A549 (cell line): ENCODE data around the gene DTNB. TPM values are rescaled to one million over a fixed set of nuclear protein-coding genes. Genes with fewer than 3 reads are reported as not detected.

ENCODE experiments used
- ATAC-seq, 2 experiments: fragments of 200-7000 bp in 1 of 2; fragments of >200 bp in 1 of 2; cut with Nextera tagmentation in 1 of 2; cut with Tn5 transposase in 1 of 2; 3 replicates each; pipeline versions ENCODE4 v1.8.0 to v1.9.1; 2018 to 2020; ENCODE audit warnings: mild to moderate bottlenecking in 1 of 2, moderate library complexity in 1 of 2
- CTCF ChIA-PET: fragments of 300-600 bp; sonication (Branson Sonifier 250); formaldehyde crosslinking; extraction: SDS; loops from one replicate; lab custom pipeline; 2021; ENCODE audit warnings: antibody characterized with exemption, inconsistent platforms; lab: Yijun Ruan, JAX
- POLR2A ChIA-PET: fragments of 350-600 bp; formaldehyde crosslinking; extraction: SDS; loops from one replicate; lab custom pipeline; 2021; ENCODE audit warnings: antibody characterized with exemption, inconsistent platforms; lab: Yijun Ruan, JAX
- DNase-seq, 2 experiments: peaks; one replicate each; pipeline versions ENCODE4 v3.0.0 to v3.0.0-alpha.2; 2011 to 2016; ENCODE audit warnings: low read depth in 1 of 2, low spot score in 1 of 2
- FAIRE-seq: peaks from 2 replicates; lab custom pipeline; 2011; peaks lifted over from hg19 to GRCh38; lab: Jason Lieb, UNC
- H3K27ac ChIP-seq, 2 experiments: fragments of >200 bp; sonication (Bioruptor Twin); formaldehyde crosslinking; 3 replicates each; pipeline ENCODE4 v1.5.1; 2016 to 2017
- H3K4me1 ChIP-seq: fragments of >200 bp; sonication (Bioruptor Twin); formaldehyde crosslinking; 3 replicates; pipeline ENCODE4 v1.6.1; 2016
- H3K4me2 ChIP-seq: fragments of >200 bp; sonication (Bioruptor Twin); formaldehyde crosslinking; 3 replicates; pipeline ENCODE4 v1.6.1; 2016
- H3K4me3 ChIP-seq: fragments of >200 bp; sonication (Bioruptor Twin); formaldehyde crosslinking; 3 replicates; pipeline ENCODE4 v1.5.1; 2016
- H3K9me3 ChIP-seq: fragments of >200 bp; sonication (Bioruptor Twin); formaldehyde crosslinking; 3 replicates; pipeline ENCODE4 v1.6.1; 2016
- BHLHE40 ChIP-seq: IDR thresholded peaks from 2 replicates; pipeline ENCODE4 v1.6.1; 2012; ENCODE audit warnings: low read depth, low read length, inconsistent platforms
- CBX2 ChIP-seq: fragments of 200-600 bp; sonication (generic); IDR thresholded peaks from 2 replicates; pipeline ENCODE4 v1.6.1; 2016; ENCODE audit warnings: low read depth, mild to moderate bottlenecking, borderline replicate concordance
- CHD2 ChIP-seq: fragments of 150-350 bp; IDR thresholded peaks from 2 replicates; pipeline ENCODE4 v1.6.1; 2014; ENCODE audit warnings: low read length; ENCODE audit not compliant: partially characterized antibody
- CHD4 ChIP-seq: fragments of 200-600 bp; sonication (generic); IDR thresholded peaks from 2 replicates; pipeline ENCODE4 v1.6.1; 2016; ENCODE audit warnings: antibody characterized with exemption, mild to moderate bottlenecking, borderline replicate concordance
- EHF ChIP-seq: fragments of 250-450 bp; sonication (Bioruptor Pico); IDR thresholded peaks from 2 replicates; pipeline ENCODE4 v1.5.0; 2020; ENCODE audit warnings: mild to moderate bottlenecking
- EHMT2 ChIP-seq: fragments of 200-600 bp; sonication (generic); IDR thresholded peaks from 2 replicates; pipeline ENCODE4 v1.6.1; 2016; ENCODE audit warnings: antibody characterized with exemption, low read depth, mild to moderate bottlenecking, moderate library complexity
- ESRRA ChIP-seq: fragments of 150-350 bp; IDR thresholded peaks from 2 replicates; pipeline ENCODE4 v1.6.1; 2014; ENCODE audit warnings: mild to moderate bottlenecking, low read length, borderline replicate concordance
- FOSB ChIP-seq: fragments of 250-450 bp; sonication (Bioruptor Pico); IDR thresholded peaks from 2 replicates; pipeline ENCODE4 v1.5.0; 2020; ENCODE audit warnings: mild to moderate bottlenecking, moderate library complexity
- FOSL2 ChIP-seq, 2 experiments: fragments of 450-650 bp in 1 of 2; fragments of >200 bp in 1 of 2; sonication (Bioruptor Twin) in 1 of 2; formaldehyde crosslinking; IDR thresholded peaks; 2 replicates each; pipeline versions ENCODE4 v1.5.0 to v1.6.1; 2016 to 2020; ENCODE audit warnings: mild to moderate bottlenecking in 1 of 2, moderate library complexity in 1 of 2
- FOXS1 ChIP-seq: fragments of 250-450 bp; sonication (Bioruptor Pico); IDR thresholded peaks from 2 replicates; pipeline ENCODE4 v1.5.0; 2020; ENCODE audit warnings: mild to moderate bottlenecking, moderate library complexity
- GATA3 ChIP-seq: IDR thresholded peaks from 2 replicates; pipeline ENCODE4 v1.6.1; 2012; ENCODE audit warnings: borderline replicate concordance
- HDAC2 ChIP-seq: fragments of 200-600 bp; sonication (generic); IDR thresholded peaks from 2 replicates; pipeline ENCODE4 v1.6.1; 2016
- HEYL ChIP-seq: fragments of 250-450 bp; sonication (Bioruptor Pico); IDR thresholded peaks from 2 replicates; pipeline ENCODE4 v1.8.0; 2021; ENCODE audit warnings: mild to moderate bottlenecking, moderate library complexity
- HOXA7 ChIP-seq: fragments of 250-450 bp; sonication (Bioruptor Pico); IDR thresholded peaks from 2 replicates; pipeline ENCODE4 v1.5.0; 2020; ENCODE audit warnings: mild to moderate bottlenecking, moderate library complexity
- HOXB13 ChIP-seq: fragments of 250-450 bp; sonication (Bioruptor Pico); IDR thresholded peaks from 2 replicates; pipeline ENCODE4 v1.5.0; 2020; ENCODE audit warnings: low read depth, mild to moderate bottlenecking, moderate library complexity
- HOXB5 ChIP-seq: fragments of 250-450 bp; sonication (Bioruptor Pico); IDR thresholded peaks from 2 replicates; pipeline ENCODE4 v1.5.0; 2020; ENCODE audit warnings: mild to moderate bottlenecking, moderate library complexity
- KDM1A ChIP-seq: fragments of 200-600 bp; sonication (generic); IDR thresholded peaks from 2 replicates; pipeline ENCODE4 v1.6.1; 2016; ENCODE audit warnings: low read depth, mild to moderate bottlenecking
- KDM5A ChIP-seq: fragments of 200-600 bp; sonication (generic); IDR thresholded peaks from 2 replicates; pipeline ENCODE4 v1.6.1; 2016; ENCODE audit warnings: antibody characterized with exemption, mild to moderate bottlenecking
- MAFK ChIP-seq: fragments of 450-650 bp; IDR thresholded peaks from 2 replicates; pipeline ENCODE4 v1.6.1; 2014; ENCODE audit not compliant: partially characterized antibody
- MAZ ChIP-seq: fragments of 150-350 bp; IDR thresholded peaks from 2 replicates; pipeline ENCODE4 v1.6.1; 2014; ENCODE audit warnings: antibody characterized with exemption, low read depth, low read length, borderline replicate concordance
- NPAS2 ChIP-seq: fragments of 250-450 bp; sonication (Bioruptor Pico); IDR thresholded peaks from 2 replicates; pipeline ENCODE4 v1.8.0; 2022; ENCODE audit warnings: mild to moderate bottlenecking, moderate library complexity, borderline replicate concordance
- NR3C1 ChIP-seq: fragments of >200 bp; sonication (Bioruptor Twin); formaldehyde crosslinking; IDR thresholded peaks from 3 replicates; pipeline ENCODE4 v1.6.1; 2017
- RAD21 ChIP-seq, 2 experiments: fragments of >200 bp in 1 of 2; sonication (Bioruptor Twin) in 1 of 2; formaldehyde crosslinking in 1 of 2; IDR thresholded peaks in 1 of 2; conservative IDR thresholded peaks in 1 of 2; 2 replicates in 1 of 2; 3 replicates in 1 of 2; pipeline ENCODE4 v1.6.1; 2012 to 2018; ENCODE audit warnings: inconsistent platforms in 1 of 2
- RNF2 ChIP-seq: fragments of 200-600 bp; sonication (generic); IDR thresholded peaks from 2 replicates; pipeline ENCODE4 v1.6.1; 2016; ENCODE audit warnings: low read depth, mild to moderate bottlenecking, antibody characterized with exemption, moderate library complexity, borderline replicate concordance
- TFCP2L1 ChIP-seq: fragments of 250-450 bp; sonication (Bioruptor Pico); IDR thresholded peaks from 2 replicates; pipeline ENCODE4 v1.5.0; 2021; ENCODE audit warnings: mild to moderate bottlenecking
- ZC3H11A ChIP-seq: fragments of 450-650 bp; IDR thresholded peaks from 2 replicates; pipeline ENCODE4 v1.6.1; 2014; ENCODE audit warnings: antibody characterized with exemption, mild to moderate bottlenecking
- ZFP36 ChIP-seq: fragments of 450-650 bp; IDR thresholded peaks from 2 replicates; pipeline ENCODE4 v1.6.1; 2014; ENCODE audit warnings: borderline replicate concordance; ENCODE audit not compliant: partially characterized antibody
- ZNF302 ChIP-seq: fragments of 250-450 bp; sonication (Bioruptor Pico); IDR thresholded peaks from 2 replicates; pipeline ENCODE4 v1.9.0; 2021; ENCODE audit warnings: inconsistent platforms, mild to moderate bottlenecking, moderate library complexity
- ZSCAN20 ChIP-seq: fragments of 250-450 bp; sonication (Bioruptor Pico); IDR thresholded peaks from 2 replicates; pipeline ENCODE4 v1.8.0; 2022; ENCODE audit warnings: mild to moderate bottlenecking, moderate library complexity
- WGBS: methylation state at CpG from one replicate; pipeline ENCODE4 v1.1.6; 2017; ENCODE audit errors: missing lambda C conversion rate; 5-methylcytosine and 5-hydroxymethylcytosine counted together
- polyA minus RNA-seq: library from RNA; depleted of rRNA, polyadenylated mRNA; stranded (reverse); fragments of >200 nt; gene quantifications from 2 replicates; pipeline ENCODE4 v1.2.3, GENCODE V29; 2011; rRNA and poly(A)+ RNA removed
- polyA plus RNA-seq, 4 experiments: library from polyadenylated mRNA; depleted of rRNA in 3 of 4; stranded (reverse); fragments of >200 nt; fragmentation: RNase III in 1 of 4; extraction: RNeasy Plus Mini Kit Qiagen cat#74134 plus additional on column Dnase treatment in 1 of 4; gene quantifications; 2 replicates in 3 of 4; 3 replicates in 1 of 4; pipeline ENCODE4 v1.2.3, GENCODE V29; 2011 to 2017
- TF ChIP-seq, protein P1 (sequence below): IDR thresholded peaks from 2 replicates; pipeline ENCODE4 v1.6.1; 2012; ENCODE audit warnings: low read depth, borderline replicate concordance
- TF ChIP-seq, protein P2 (sequence below): fragments of 200-600 bp; sonication (generic); IDR thresholded peaks from 2 replicates; pipeline ENCODE4 v1.6.1; 2016; ENCODE audit warnings: antibody characterized with exemption, mild to moderate bottlenecking, moderate library complexity
- TF ChIP-seq, protein P3 (sequence below): fragments of 250-450 bp; sonication (Bioruptor Pico); IDR thresholded peaks from 2 replicates; pipeline ENCODE4 v1.5.0; 2020; ENCODE audit warnings: low read depth, mild to moderate bottlenecking, moderate library complexity
- TF ChIP-seq, protein P4 (sequence below): fragments of 450-650 bp; IDR thresholded peaks from 2 replicates; pipeline ENCODE4 v1.6.1; 2014; ENCODE audit warnings: antibody characterized with exemption
- TF ChIP-seq, protein P5 (sequence below): fragments of >200 bp; sonication (Bioruptor Twin); formaldehyde crosslinking; IDR thresholded peaks from 2 replicates; pipeline ENCODE4 v1.6.1; 2016

DTNB gene
- polyA plus RNA-seq (2011; rRNA removed) = 32.6 and 41.2 TPM in 2 replicates
- 16.8 and 19.1 TPM in 2 replicates for polyA plus RNA-seq (2012; cell fraction: cytosol; rRNA removed)
- polyA plus RNA-seq (2012; cell fraction: nucleus; rRNA removed) = 17.0 and 21.0 TPM in 2 replicates
- 11.2 to 12.1 TPM (median 12.0 TPM) in 3 replicates for polyA plus RNA-seq (2017; fragmentation: RNase III; extraction: RNeasy Plus Mini Kit Qiagen cat#74134 plus additional on column Dnase treatment)
- polyA minus RNA-seq = 40.3 and 40.5 TPM in 2 replicates

DNA sequence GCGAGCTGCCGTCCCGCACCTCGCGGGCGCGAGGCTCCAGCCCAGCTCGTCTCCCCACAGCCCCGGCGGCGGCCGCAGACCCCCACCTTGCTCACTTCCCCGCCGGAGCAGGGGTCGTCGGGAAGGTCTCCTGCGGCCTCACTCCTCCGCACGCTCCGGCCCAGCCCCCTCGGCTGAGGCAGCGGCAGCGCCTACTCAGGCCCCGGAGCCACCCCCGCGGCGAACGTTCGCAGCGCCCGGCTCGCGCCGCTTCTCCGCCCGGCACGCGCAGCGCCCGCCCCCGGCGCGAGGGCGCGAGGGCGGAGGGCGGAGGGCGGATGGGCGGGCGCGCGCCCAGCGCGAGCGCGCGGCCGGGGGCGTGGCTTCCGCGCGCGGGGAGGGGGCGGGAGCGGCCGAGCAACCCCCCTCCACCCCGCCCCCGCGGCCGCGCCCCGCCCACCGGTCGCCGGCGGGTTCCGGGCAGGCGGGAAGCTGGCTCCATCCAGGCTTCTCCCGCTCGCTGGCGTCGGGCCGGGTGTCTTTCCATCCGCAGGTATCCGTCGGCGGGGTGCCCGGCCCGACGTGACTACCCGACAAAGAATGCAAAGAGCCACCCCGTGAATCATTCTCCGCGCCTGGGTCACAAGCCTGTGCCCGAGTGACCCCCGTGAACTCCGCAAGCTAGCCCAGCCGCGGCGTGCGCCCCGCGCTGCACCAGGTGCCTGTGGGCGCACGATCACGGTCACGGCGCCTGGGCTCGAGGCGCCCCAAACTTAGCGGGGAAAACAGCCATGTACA lies at the start of gene DTNB:
TSS of gene DTNB (minus strand) at position 278 of the 777 bp plus-strand sequence. CDS start 20,917 bp downstream, outside the sequence.
- peak; percentile 80 to 82 for ATAC-seq
- H3K27ac ChIP-seq = peak within 1 kb of the TSS; percentile 85 to 93
- peak within 1 kb of the TSS; percentile 89 for H3K4me2 ChIP-seq
- peak within 1 kb of the TSS; percentile 79 for H3K4me3 ChIP-seq
- ChIA-PET POLR2A (interaction anchor here (0.7 to 1.8 kb wide), 8 partner anchors 9 to 205 kb away, joined by 3 to 9 read pairs (median 4); partner anchors contain the start of gene ASXL2), CTCF (interaction anchor here (0.7 to 16.0 kb wide), 5 partner anchors 9 to 64 kb away, joined by 3 to 414 read pairs (median 4); no protein-coding TSS in a partner anchor)
- no peaks in the 10 kb centered on the region for H3K9me3 ChIP-seq
- 0% methylated on average over 2 of the region's 111 CpGs for WGBS
- FAIRE-seq = no peak
- DNase-seq = peak; percentile 77 to 78
- peaks cover 13% of the 10 kb centered on the region for H3K4me1 ChIP-seq
- TF ChIP-seq RAD21 (conservative IDR thresholded peaks at IDR 0.05 in 1 of 2, IDR thresholded peaks at IDR 0.05 in 1 of 2) = no peak
- no peak for TF ChIP-seq EHMT2
- TF ChIP-seq HOXB5 (CRISPR knock-in tag) = 0 out of 2 replicates have a peak, but pooled peaks have one; percentile 51
- no peak for TF ChIP-seq KDM1A
- TF ChIP-seq ESRRA = no peak
- TF ChIP-seq, protein P1, sequence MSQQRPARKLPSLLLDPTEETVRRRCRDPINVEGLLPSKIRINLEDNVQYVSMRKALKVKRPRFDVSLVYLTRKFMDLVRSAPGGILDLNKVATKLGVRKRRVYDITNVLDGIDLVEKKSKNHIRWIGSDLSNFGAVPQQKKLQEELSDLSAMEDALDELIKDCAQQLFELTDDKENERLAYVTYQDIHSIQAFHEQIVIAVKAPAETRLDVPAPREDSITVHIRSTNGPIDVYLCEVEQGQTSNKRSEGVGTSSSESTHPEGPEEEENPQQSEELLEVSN = peak; percentile 96
- TF ChIP-seq, protein P2, sequence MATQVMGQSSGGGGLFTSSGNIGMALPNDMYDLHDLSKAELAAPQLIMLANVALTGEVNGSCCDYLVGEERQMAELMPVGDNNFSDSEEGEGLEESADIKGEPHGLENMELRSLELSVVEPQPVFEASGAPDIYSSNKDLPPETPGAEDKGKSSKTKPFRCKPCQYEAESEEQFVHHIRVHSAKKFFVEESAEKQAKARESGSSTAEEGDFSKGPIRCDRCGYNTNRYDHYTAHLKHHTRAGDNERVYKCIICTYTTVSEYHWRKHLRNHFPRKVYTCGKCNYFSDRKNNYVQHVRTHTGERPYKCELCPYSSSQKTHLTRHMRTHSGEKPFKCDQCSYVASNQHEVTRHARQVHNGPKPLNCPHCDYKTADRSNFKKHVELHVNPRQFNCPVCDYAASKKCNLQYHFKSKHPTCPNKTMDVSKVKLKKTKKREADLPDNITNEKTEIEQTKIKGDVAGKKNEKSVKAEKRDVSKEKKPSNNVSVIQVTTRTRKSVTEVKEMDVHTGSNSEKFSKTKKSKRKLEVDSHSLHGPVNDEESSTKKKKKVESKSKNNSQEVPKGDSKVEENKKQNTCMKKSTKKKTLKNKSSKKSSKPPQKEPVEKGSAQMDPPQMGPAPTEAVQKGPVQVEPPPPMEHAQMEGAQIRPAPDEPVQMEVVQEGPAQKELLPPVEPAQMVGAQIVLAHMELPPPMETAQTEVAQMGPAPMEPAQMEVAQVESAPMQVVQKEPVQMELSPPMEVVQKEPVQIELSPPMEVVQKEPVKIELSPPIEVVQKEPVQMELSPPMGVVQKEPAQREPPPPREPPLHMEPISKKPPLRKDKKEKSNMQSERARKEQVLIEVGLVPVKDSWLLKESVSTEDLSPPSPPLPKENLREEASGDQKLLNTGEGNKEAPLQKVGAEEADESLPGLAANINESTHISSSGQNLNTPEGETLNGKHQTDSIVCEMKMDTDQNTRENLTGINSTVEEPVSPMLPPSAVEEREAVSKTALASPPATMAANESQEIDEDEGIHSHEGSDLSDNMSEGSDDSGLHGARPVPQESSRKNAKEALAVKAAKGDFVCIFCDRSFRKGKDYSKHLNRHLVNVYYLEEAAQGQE = no peak
- no peak for TF ChIP-seq HDAC2
- peak; percentile 18; the same call in 1 of the 2 replicates for TF ChIP-seq GATA3
- no peak for TF ChIP-seq BHLHE40
- no peak for TF ChIP-seq FOSL2 (IDR thresholded peaks at IDR 0.05)
- TF ChIP-seq FOSL2 (CRISPR knock-in tag; IDR thresholded peaks at IDR 0.05) = peak; percentile 71
- TF ChIP-seq ZNF302 (CRISPR knock-in tag) = no peak
- no peak for TF ChIP-seq MAZ
- TF ChIP-seq FOSB = no peak
- no peak for TF ChIP-seq MAFK
- TF ChIP-seq CHD2 = no peak
- TF ChIP-seq, protein P3, sequence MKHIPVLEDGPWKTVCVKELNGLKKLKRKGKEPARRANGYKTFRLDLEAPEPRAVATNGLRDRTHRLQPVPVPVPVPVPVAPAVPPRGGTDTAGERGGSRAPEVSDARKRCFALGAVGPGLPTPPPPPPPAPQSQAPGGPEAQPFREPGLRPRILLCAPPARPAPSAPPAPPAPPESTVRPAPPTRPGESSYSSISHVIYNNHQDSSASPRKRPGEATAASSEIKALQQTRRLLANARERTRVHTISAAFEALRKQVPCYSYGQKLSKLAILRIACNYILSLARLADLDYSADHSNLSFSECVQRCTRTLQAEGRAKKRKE (CRISPR knock-in tag) = peak; percentile 78
- TF ChIP-seq ZC3H11A = no peak
- TF ChIP-seq, protein P4, sequence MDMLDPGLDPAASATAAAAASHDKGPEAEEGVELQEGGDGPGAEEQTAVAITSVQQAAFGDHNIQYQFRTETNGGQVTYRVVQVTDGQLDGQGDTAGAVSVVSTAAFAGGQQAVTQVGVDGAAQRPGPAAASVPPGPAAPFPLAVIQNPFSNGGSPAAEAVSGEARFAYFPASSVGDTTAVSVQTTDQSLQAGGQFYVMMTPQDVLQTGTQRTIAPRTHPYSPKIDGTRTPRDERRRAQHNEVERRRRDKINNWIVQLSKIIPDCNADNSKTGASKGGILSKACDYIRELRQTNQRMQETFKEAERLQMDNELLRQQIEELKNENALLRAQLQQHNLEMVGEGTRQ = 0 out of 2 replicates have a peak, but pooled peaks have one; percentile 6
- no peak for TF ChIP-seq CHD4
- TF ChIP-seq FOXS1 (CRISPR knock-in tag) = no peak
- no peak for TF ChIP-seq NPAS2
- TF ChIP-seq, protein P5, sequence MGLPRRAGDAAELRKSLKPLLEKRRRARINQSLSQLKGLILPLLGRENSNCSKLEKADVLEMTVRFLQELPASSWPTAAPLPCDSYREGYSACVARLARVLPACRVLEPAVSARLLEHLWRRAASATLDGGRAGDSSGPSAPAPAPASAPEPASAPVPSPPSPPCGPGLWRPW = no peak
- TF ChIP-seq ZSCAN20 = no peak
- no peak for TF ChIP-seq ZFP36
- no peak for TF ChIP-seq HEYL
- peak; percentile 73; the same call in 1 of the 2 replicates for TF ChIP-seq RNF2
- peak; percentile 47; the same call in 1 of the 2 replicates for TF ChIP-seq HOXB13 (CRISPR knock-in tag)
- TF ChIP-seq TFCP2L1 (CRISPR knock-in tag) = no peak
- TF ChIP-seq CBX2 = no peak
- no peak for TF ChIP-seq HOXA7 (CRISPR knock-in tag)
- no peak for TF ChIP-seq EHF (CRISPR knock-in tag)
- TF ChIP-seq NR3C1 = no peak
- no peak for TF ChIP-seq KDM5A
